H9 (cell line): ENCODE results near the gene OGDH. TPM values are rescaled to one million over a fixed set of nuclear protein-coding genes. Genes with fewer than 3 reads are reported as not detected.

Experiments used
- DNase-seq: peaks from one replicate; pipeline ENCODE4 v3.0.0-alpha.2; 2017
- H2AFZ ChIP-seq: one replicate; pipeline ENCODE4 v1.6.1; 2013; ENCODE audit warnings: mild to moderate bottlenecking, low read length, control low read depth, moderate library complexity
- H2AK5ac ChIP-seq: 2 replicates; pipeline ENCODE4 v1.6.1; 2013; ENCODE audit warnings: low read length, control low read depth, mixed read lengths; ENCODE audit not compliant: insufficient read length
- H2BK120ac ChIP-seq: one replicate; pipeline ENCODE4 v1.6.1; 2013; ENCODE audit warnings: low read depth, mild to moderate bottlenecking, low read length, control low read depth, inconsistent platforms; ENCODE audit not compliant: poor library complexity, severe bottlenecking
- H2BK12ac ChIP-seq: 2 replicates; pipeline ENCODE4 v1.6.1; 2013; ENCODE audit warnings: low read length, control low read depth, mixed read lengths, low read depth; ENCODE audit not compliant: insufficient read length
- H2BK15ac ChIP-seq: 2 replicates; pipeline ENCODE4 v1.6.1; 2013; ENCODE audit warnings: low read depth, low read length, control low read depth
- H2BK20ac ChIP-seq: one replicate; pipeline ENCODE4 v1.6.1; 2013; ENCODE audit warnings: low read depth, mild to moderate bottlenecking, low read length, control low read depth, inconsistent platforms; ENCODE audit not compliant: poor library complexity, severe bottlenecking
- H2BK5ac ChIP-seq: 2 replicates; pipeline ENCODE4 v1.6.1; 2013; ENCODE audit warnings: low read length, control low read depth, mixed read lengths; ENCODE audit not compliant: insufficient read length
- H3K14ac ChIP-seq: 2 replicates; pipeline ENCODE4 v1.6.1; 2013; ENCODE audit warnings: low read length, control low read depth; ENCODE audit not compliant: insufficient read depth
- H3K18ac ChIP-seq: 2 replicates; pipeline ENCODE4 v1.6.1; 2013; ENCODE audit warnings: low read depth, mild to moderate bottlenecking, mixed read lengths, low read length, control low read depth; ENCODE audit not compliant: insufficient read length
- H3K23ac ChIP-seq: 2 replicates; pipeline ENCODE4 v1.6.1; 2013; ENCODE audit warnings: low read length, control low read depth, mixed read lengths, low read depth; ENCODE audit not compliant: insufficient read length
- H3K23me2 ChIP-seq: 2 replicates; pipeline ENCODE4 v1.6.1; 2013; ENCODE audit warnings: low read depth, mild to moderate bottlenecking, mixed read lengths, low read length, control low read depth; ENCODE audit not compliant: insufficient read length, poor library complexity, severe bottlenecking
- H3K27ac ChIP-seq: 2 replicates; pipeline ENCODE4 v1.5.1; 2013; ENCODE audit warnings: low read length, control low read depth, mixed read lengths, low read depth; ENCODE audit not compliant: insufficient read length
- H3K27me3 ChIP-seq: 2 replicates; pipeline ENCODE4 v1.6.1; 2013; ENCODE audit warnings: low read length, control low read depth, inconsistent platforms; ENCODE audit not compliant: insufficient read depth
- H3K4ac ChIP-seq: 2 replicates; pipeline ENCODE4 v1.6.1; 2013; ENCODE audit warnings: low read depth, mild to moderate bottlenecking, control low read depth, inconsistent platforms, low read length, moderate library complexity
- H3K4me1 ChIP-seq: 2 replicates; pipeline ENCODE4 v1.6.1; 2013; ENCODE audit warnings: low read length, control low read depth, inconsistent platforms; ENCODE audit not compliant: insufficient read depth
- H3K4me2 ChIP-seq: 2 replicates; pipeline ENCODE4 v1.6.1; 2013; ENCODE audit warnings: low read length, control low read depth, mixed read lengths; ENCODE audit not compliant: insufficient read length, insufficient read depth
- H3K56ac ChIP-seq: 2 replicates; pipeline ENCODE4 v1.6.1; 2013; ENCODE audit warnings: low read depth, mild to moderate bottlenecking, mixed read lengths, low read length, control low read depth; ENCODE audit not compliant: insufficient read length
- H3K79me1 ChIP-seq: 2 replicates; pipeline ENCODE4 v1.6.1; 2013; ENCODE audit warnings: low read depth, mild to moderate bottlenecking, moderate library complexity, low read length, control low read depth, inconsistent platforms; ENCODE audit not compliant: insufficient read depth, poor library complexity, severe bottlenecking
- H3K79me2 ChIP-seq: 2 replicates; pipeline ENCODE4 v1.6.1; 2013; ENCODE audit warnings: low read length, control low read depth, inconsistent platforms; ENCODE audit not compliant: insufficient read depth
- H3K9ac ChIP-seq: 2 replicates; pipeline ENCODE4 v1.6.1; 2013; ENCODE audit warnings: low read length, control low read depth, mixed read lengths; ENCODE audit not compliant: insufficient read length; ENCODE audit errors: extremely low read depth
- H3K9me3 ChIP-seq: one replicate; pipeline ENCODE4 v1.6.1; 2013; ENCODE audit warnings: low read depth, low read length, inconsistent platforms; ENCODE audit not compliant: control insufficient read depth
- H3T11ph ChIP-seq: one replicate; pipeline ENCODE4 v1.6.1; 2013; ENCODE audit warnings: mild to moderate bottlenecking, low read length, control low read depth, inconsistent platforms
- H4K20me1 ChIP-seq: one replicate; pipeline ENCODE4 v1.6.1; 2013; ENCODE audit not compliant: control insufficient read depth, insufficient read length, insufficient read depth
- H4K5ac ChIP-seq: 2 replicates; pipeline ENCODE4 v1.6.1; 2013; ENCODE audit warnings: low read depth, mild to moderate bottlenecking, mixed read lengths, low read length, control low read depth; ENCODE audit not compliant: insufficient read length
- H4K8ac ChIP-seq: replicated peaks from 2 replicates; pipeline ENCODE4 v1.6.1; 2013; ENCODE audit warnings: low read length, control low read depth, mixed read lengths, low read depth; ENCODE audit not compliant: insufficient read length
- H4K91ac ChIP-seq: 2 replicates; pipeline ENCODE4 v1.6.1; 2013; ENCODE audit warnings: low read depth, mild to moderate bottlenecking, moderate library complexity, mixed read lengths, low read length, control low read depth; ENCODE audit not compliant: insufficient read length
- H3K27ac Mint-ChIP-seq, 3 experiments: 2 replicates in 2 of 3; 3 replicates in 1 of 3; pipeline ENCODE4 v1.8.0; 2020 to 2021; ENCODE audit warnings: mixed read lengths in 3 of 3, mild to moderate bottlenecking in 1 of 3, moderate library complexity in 1 of 3
- H3K27me3 Mint-ChIP-seq: 2 replicates; pipeline ENCODE4 v1.8.0; 2021; ENCODE audit warnings: low read depth, mild to moderate bottlenecking, moderate library complexity, mixed read lengths
- H3K36me3 Mint-ChIP-seq, 3 experiments: 2 replicates in 2 of 3; 3 replicates in 1 of 3; pipeline ENCODE4 v1.8.0; 2020 to 2021; ENCODE audit warnings: low read depth in 3 of 3, mixed read lengths in 3 of 3; ENCODE audit not compliant: insufficient read depth in 1 of 3
- H3K4me1 Mint-ChIP-seq, 2 experiments: 2 replicates each; pipeline ENCODE4 v1.8.0; 2020; ENCODE audit warnings: mixed read lengths in 2 of 2
- H3K4me3 Mint-ChIP-seq, 2 experiments: 2 replicates in 1 of 2; 3 replicates in 1 of 2; pipeline ENCODE4 v1.8.0; 2020 to 2021; ENCODE audit warnings: mild to moderate bottlenecking in 2 of 2, mixed read lengths in 2 of 2, moderate library complexity in 1 of 2
- H3K9me3 Mint-ChIP-seq, 2 experiments: 2 replicates in 1 of 2; 3 replicates in 1 of 2; pipeline ENCODE4 v1.8.0; 2020; ENCODE audit warnings: mild to moderate bottlenecking in 2 of 2, mixed read lengths in 2 of 2, moderate library complexity in 1 of 2
- WGBS: extraction: QIAGEN DNeasy Blood & Tissue Kit; methylation state at CpG from one replicate; pipeline ENCODE4 v1.1.7; 2013; ENCODE audit warnings: missing lambda C conversion rate, low lambda C conversion rate, mixed read lengths; ENCODE audit not compliant: insufficient read length; ENCODE audit errors: extremely low coverage; 5-methylcytosine and 5-hydroxymethylcytosine counted together
- total RNA-seq: library from RNA; stranded (reverse); gene quantifications from 2 replicates; pipeline ENCODE4 v1.2.1, GENCODE V29; 2021
- TF ChIP-seq, protein P1 (sequence below): fragments of 200-600 bp; sonication (generic); conservative IDR thresholded peaks from 3 replicates; pipeline ENCODE4 v1.8.0; 2021; ENCODE audit warnings: antibody characterized with exemption, mild to moderate bottlenecking

The OGDH gene
- total RNA-seq, 1 experiment from 2014 or later, result 77.3 TPM

DNA sequence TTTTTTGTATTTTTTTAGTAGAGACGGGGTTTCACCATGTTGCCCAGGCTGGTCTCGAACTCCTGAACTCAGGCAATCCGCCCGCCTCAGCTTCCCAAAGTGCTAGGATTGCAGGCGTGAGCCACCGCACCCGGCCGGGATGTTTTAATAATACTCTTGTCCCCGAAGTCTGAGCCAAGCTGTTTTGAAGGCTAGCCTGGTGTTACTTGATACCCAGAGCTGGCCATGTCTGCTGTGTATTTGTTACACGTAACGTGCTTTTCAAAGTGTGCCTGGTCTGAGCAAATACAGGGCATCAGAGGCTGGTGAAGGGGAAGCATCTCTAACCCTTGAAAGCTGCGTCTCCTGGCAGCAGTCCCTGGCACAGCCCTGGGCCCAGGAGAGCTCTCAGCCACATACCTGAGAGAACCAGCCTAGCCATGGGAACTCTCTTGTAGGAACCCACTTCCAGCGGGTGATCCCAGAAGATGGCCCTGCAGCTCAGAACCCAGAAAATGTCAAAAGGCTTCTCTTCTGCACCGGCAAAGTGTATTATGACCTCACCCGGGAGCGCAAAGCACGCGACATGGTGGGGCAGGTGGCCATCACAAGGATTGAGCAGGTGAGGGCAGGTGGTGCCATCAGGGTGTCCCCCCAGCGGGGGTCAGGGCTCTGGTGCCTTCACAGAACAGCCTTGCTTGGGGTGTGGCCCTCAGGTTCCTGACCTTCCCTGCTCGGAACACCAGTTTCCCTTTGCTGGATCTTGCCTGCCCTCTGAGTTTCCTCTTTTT, 100.5 kb downstream of the OGDH start:
- H3K79me1 ChIP-seq, result no peaks in the 10 kb centered on the region
- H3K14ac ChIP-seq, result no peak overlapping the region
- no peak overlapping the region for H2BK15ac ChIP-seq
- no peak overlapping the region for H2BK5ac ChIP-seq
- H3K27ac ChIP-seq, result no peak overlapping the region
- H3K4me2 ChIP-seq, result no peak overlapping the region
- Mint-ChIP-seq H3K4me1 (peaks cover 3% of the 10 kb centered on the region in 2 experiments; a peak in 3 of 4 replicates), H3K9me3 (no peaks in the 10 kb centered on the region), H3K36me3 (peaks cover 17 to 32% (median 27%) of the 10 kb centered on the region in 3 experiments; a peak in 6 of 7 replicates), H3K4me3 (no peak overlapping the region), H3K27me3 (no peaks in the 10 kb centered on the region), H3K27ac (no peak overlapping the region; a peak in 1 of 7 replicates)
- no peak overlapping the region for H2AK5ac ChIP-seq
- WGBS, result no CpG with 5 or more reads among the region's 20 CpGs
- no peak for DNase-seq
- H3K4me1 ChIP-seq, result no peaks in the 10 kb centered on the region
- TF ChIP-seq, protein P1, sequence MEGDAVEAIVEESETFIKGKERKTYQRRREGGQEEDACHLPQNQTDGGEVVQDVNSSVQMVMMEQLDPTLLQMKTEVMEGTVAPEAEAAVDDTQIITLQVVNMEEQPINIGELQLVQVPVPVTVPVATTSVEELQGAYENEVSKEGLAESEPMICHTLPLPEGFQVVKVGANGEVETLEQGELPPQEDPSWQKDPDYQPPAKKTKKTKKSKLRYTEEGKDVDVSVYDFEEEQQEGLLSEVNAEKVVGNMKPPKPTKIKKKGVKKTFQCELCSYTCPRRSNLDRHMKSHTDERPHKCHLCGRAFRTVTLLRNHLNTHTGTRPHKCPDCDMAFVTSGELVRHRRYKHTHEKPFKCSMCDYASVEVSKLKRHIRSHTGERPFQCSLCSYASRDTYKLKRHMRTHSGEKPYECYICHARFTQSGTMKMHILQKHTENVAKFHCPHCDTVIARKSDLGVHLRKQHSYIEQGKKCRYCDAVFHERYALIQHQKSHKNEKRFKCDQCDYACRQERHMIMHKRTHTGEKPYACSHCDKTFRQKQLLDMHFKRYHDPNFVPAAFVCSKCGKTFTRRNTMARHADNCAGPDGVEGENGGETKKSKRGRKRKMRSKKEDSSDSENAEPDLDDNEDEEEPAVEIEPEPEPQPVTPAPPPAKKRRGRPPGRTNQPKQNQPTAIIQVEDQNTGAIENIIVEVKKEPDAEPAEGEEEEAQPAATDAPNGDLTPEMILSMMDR, result no peak
- no peak overlapping the region for H2BK12ac ChIP-seq
- H4K5ac ChIP-seq, result no peak overlapping the region
- no peaks in the 10 kb centered on the region for H3K23me2 ChIP-seq
- no peak overlapping the region for H2BK20ac ChIP-seq
- no peak overlapping the region for H4K91ac ChIP-seq
- no peak overlapping the region for H3K9ac ChIP-seq
- no peaks in the 10 kb centered on the region for H4K20me1 ChIP-seq
- no peak overlapping the region for H3K56ac ChIP-seq
- no peak overlapping the region for H4K8ac ChIP-seq
- H3K9me3 ChIP-seq, result no peaks in the 10 kb centered on the region
- H3K23ac ChIP-seq, result no peak overlapping the region
- H3K79me2 ChIP-seq, result no peaks in the 10 kb centered on the region
- no peaks in the 10 kb centered on the region for H3K27me3 ChIP-seq
- no peak overlapping the region for H3K18ac ChIP-seq
- no peak overlapping the region for H2AFZ ChIP-seq
- no peak overlapping the region for H2BK120ac ChIP-seq
- H3K4ac ChIP-seq, result no peak overlapping the region
- no peak overlapping the region for H3T11ph ChIP-seq
